Left forelimb (tissue), 1 donor: ENCODE data around the gene KSR2.
"Not testable (repeated sequence)": the region's sequence is repeated elsewhere in the genome, so short reads cannot be mapped to it uniquely, and the experiment has no call there.

Experiments
- DNase-seq: peaks from one replicate; pipeline ENCODE4 v3.0.0-alpha.2; 2018; ENCODE audit warnings: low spot score

The KSR2 gene

DNA sequence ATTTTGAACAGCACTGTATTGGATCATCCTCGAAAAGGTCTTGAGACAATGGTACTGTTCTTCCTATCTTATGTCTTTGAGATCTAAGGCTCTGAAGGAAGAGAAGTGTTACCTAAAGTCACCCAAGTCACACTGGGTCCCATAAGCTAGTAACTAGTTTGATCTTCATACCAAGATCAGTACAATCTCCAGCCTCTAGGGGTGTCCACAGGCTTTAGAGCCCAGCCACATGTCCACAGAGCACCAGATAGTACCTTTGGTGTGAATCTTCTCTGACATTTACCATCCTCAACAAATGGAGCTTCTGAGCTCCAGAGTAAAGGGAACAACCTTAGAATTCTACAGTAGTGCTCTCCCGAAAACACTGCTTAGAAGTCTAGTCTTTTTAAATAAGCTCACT lies 78.7 kb downstream of the KSR2 start:
- no peak for DNase-seq

DNA sequence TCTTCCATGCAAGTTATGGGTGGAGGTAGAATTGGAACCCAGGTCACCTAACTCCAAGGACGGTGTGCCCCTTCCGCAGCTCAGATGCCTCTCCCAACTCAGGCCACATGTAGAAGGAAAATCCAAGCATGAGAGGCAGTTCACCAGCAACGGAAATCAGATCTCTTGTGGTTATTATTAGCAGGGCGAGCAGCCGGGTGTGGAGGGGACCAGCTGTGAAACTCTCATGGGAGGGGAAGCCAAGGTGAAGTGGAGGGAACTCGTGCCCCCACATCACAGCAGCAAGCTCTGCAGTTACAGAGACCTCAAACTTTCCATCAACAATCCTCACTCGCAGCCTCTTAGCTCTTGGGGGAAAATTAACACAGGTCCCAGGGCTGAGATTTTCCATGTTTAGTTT lies 79.7 kb downstream of the KSR2 start:
- no peak for DNase-seq

DNA sequence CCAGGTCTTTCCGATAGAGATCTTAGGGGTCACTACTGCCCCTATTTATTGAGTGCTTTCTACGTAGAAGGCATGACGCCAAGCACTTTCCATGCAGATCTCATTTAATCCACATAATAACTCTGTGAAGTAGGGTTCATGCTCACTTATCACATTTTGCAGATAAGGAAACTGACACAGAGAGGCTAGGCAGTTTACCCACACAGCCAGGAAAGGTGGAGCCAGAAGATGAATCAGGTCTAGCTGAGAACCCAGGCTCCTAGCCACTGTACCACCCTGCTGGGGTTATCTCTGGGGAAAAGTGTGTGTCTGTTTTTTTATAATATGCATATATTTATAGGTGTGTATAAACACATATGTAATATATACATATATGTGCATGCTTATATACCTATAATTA lies 83.6 kb downstream of the KSR2 start:
- no peak for DNase-seq

DNA sequence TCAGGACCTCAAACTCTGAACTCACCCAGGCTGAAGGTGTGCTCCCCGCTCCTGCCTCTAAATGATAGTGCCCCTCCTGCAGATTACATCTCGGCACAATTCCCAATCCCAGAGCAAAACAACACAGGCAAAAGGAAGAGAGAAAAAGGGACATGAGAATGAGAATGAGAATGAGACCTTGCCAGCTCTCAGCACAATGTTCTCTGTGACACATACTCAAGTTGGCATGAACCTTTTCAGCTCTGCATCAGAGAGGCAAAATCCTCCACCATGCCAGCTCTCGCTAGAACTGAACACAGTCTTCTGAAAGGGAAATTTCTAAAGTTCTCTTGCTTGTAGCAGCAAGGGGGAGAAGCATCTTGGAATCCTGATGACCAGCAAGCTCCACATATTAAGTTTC lies 84.6 kb downstream of the KSR2 start:
- no peak for DNase-seq

DNA sequence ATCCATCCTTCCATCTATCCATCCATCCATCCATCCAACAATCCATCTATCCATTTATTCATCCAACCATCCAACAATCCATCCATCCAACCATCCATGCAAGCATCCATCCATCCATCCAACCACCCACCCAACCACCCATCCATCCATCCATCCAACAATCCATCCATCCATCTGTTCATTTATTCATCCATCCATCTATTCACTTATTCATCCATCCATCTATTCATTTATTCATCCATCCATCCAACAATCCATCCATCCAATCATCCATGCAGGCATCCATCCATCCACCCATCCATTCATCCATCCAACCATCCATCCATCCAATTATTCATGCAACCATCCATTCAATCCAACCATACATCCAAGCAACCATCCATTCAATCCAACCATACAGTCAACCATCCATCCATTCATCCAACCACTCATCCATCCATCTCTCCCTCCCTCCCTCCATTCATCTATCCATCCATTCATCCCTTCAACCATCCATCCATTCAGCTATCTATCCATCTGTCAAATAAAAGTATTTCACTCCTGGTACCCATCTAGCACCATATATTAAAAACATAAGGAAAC lies 86.1 kb downstream of the KSR2 start:
- DNase-seq, result no peak

DNA sequence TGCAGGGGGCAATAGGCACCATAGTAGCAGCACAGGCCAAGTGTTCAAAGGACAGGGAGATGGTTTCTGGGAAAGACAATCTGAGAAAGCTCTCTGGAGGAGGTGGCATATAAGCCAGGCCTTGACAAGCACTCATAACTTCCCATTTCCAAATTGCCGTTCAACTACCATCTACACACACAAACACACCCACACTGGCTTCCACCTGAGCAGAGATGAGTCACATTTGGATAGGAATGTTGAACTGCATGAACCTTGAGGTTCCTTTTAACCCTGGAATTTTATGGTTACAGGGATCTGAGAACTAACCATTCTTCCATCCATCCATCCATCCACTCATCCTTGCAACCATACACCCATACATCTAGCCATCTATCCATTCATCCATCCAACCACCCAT lies 86.6 kb downstream of the KSR2 start:
- no peak for DNase-seq

DNA sequence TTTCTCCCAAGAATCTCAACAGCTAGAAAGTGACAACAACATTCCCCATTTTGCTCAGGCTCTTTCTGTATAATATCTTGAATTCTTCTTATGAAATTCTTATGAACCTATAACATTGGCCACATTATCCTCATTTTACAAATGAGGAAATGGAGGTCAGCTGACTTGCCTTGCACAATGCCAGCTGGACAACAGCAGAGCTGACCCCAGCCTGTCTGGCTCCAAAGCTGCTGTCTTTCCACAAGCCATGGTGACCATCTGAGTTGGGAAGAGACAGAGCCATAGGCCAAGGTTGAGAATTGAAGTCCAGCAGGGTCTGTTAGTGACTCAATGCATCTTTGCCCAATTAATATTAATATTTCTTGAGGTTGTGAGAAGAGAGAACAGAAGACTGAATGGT lies 87.3 kb downstream of the KSR2 start:
- no peak for DNase-seq

DNA sequence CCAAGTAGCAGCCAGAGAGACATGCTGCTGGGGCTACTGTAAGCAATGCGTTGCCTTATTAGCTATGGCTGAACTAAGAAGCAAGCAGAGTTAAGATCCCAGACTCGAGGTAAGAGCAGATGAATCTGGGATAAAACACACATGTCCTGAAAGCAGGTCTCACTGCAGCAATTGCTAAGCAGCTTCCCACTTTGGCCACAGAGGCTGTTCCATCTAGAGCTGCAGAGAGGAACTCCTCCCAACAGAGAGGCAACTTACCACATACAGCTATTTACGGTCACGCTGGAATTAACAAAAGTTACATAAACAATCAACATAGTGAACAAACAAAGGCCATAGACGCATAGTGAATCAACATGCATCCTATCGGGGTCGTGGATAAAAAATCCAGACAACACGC lies 90.2 kb downstream of the KSR2 start:
- DNase-seq, result no peak

DNA sequence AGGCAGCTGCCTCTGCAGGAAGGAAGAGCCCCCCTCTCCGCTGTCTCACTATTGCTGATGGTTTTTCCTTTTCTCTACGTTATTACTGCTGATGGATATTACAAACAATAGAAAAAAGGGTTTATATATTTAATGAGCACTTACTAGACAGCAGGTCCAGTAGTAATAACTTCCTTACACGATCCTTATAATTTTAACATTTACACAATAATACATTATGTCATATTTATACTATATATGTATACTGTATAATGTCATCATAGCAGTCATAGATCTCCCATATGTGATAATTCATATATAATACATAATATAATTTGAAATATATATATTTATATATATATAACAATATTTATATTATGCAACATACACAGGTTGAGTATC lies 92.4 kb downstream of the KSR2 start:
- no peak for DNase-seq

DNA sequence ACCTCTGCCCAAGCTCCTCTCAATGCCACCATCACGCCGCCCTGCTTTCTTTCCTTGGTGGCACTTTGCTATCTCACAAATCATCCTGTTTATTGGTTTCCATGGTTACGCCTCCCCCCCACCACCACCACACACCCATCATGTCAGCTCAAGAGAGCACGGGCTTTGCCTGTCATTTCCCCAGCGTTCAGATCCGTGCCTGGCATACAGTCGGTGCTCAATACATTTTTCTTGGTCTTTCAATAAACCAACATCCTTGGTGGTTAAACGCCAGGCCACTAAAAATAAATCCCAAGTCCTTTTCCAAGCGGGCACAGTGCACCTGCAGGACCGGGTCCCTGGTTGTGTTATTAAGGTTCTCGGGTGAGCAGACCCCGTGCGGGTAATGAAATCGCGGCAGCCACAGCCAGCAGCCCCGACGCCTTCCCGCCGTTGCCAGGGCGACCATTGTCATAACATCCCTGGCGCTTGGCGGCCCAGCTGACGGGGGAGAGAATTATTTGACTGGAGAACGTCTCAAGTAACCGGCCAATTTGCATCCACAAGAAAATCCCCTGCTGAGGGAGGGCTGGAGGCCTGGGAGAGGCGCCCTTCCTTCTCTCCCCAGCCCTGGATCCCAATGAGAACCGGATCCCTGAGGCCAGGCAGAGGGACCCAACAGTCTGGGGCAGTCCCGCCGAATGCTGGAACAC lies 92.9 kb downstream of the KSR2 start:
- no peak for DNase-seq

DNA sequence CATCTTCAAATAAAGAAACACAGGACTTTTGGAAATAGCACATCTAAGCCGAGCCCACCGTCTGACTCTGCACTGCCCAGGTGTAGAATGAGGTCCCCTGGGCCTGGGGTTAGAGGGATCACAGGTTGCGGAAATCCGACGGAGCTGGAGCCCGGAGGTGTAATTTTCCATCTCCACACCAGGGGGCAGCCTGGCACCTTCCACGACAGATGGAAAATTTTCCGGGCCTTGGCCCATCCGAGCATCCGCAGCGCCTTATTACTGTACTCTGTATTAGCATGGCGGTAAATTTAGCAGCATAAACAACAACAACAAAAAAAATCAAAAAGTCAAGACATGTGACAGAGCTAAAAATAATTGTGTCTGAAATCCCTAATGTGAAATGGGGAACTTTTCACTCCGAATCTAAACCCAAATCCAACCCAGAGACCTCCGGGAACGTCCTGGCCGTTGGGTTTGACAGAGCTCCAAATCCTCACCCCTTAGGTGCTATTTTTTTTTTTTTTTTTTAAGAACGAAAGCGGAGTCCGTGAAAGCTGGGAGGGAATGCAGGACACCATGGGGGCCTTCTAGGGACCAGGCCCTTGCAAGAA lies 93.9 kb downstream of the KSR2 start:
- peak; percentile 77 for DNase-seq

DNA sequence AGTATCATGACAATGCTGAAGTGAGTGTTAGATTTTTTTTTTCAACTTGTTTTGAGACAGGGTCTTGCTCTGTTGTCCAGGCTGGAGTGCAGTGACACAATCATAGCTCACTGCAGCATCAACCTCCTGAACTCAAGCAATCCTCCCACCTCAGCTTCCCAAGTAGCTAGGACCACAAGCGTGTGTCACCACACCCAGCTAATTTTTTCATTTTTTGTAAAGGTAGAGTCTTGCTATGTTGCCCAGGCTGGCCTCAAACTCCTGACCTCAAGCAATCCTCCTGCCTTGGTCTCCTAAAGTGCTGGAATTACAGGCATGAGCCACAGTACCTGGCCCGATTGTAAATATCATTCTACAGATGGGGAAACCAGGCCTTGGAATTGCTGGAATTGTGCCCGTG lies 94.6 kb downstream of the KSR2 start:
- not testable (repeated sequence) for DNase-seq

DNA sequence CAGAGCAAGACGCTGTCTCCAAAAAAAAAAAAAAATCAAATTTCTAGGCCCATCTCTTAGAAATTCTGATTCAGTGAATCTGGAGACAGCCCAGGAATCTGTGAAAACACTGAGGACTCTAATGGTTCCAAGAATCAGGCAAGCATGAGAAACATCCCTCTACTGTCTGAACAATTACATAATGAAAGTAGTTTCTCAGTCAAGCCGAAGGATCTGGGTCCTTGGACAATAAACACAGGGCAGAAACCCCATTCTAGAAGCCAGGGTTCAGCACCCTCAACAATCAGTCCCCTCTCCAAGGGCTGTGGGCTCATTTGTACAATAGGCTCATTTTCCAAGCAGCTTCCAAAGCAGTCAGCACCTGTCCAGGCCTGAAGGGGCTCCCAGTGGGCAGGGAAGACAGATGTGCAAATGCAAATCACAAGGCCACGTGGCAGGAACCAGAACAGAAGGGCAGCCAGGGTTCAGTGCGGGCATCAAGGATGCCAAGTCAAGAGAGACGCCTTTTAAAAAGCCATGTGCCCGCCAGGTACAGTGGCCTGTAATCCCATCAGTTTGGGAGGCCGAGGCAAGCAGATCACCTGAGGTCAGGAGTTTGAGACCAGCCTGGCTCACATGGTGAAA lies 96.1 kb downstream of the KSR2 start:
- no peak for DNase-seq

DNA sequence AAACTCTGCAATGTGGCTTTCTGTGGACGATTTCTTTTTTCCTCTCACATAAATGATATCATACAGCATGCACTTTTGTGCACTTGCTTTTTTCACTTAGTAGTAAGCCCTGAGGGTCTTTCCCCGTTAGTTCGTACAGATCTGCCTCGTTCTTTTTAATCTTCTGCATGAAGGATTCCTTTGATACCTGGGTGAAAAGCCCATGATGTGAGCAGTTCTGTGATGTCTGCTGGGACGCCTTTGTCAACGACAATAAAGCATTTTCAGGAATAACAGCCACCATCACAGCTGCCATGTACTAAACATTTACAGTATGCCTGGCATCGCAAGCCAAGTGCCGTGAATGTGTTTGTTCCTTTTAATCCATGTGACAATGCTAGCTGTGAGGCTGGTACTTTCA lies 99.2 kb downstream of the KSR2 start:
- DNase-seq, result no peak

DNA sequence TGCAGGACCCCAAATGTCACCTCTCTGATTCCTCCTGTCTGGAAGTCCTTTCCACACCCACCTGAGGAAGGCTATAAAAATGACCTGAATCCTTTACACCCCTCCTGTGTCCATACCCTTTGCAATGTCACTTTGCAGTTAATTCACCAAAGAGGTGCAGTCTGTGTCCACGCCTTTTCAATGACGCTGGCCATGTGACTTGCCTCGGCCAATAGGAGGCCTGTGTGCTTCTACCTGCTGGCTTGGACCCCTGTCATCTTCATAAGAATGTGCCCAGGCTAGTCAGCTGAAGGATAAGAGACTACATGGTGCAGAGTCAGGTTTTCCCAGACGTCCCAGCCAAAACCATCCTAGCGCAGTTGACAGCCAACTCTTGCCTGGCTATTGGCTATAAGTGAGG lies 101.4 kb downstream of the KSR2 start:
- DNase-seq, result no peak

DNA sequence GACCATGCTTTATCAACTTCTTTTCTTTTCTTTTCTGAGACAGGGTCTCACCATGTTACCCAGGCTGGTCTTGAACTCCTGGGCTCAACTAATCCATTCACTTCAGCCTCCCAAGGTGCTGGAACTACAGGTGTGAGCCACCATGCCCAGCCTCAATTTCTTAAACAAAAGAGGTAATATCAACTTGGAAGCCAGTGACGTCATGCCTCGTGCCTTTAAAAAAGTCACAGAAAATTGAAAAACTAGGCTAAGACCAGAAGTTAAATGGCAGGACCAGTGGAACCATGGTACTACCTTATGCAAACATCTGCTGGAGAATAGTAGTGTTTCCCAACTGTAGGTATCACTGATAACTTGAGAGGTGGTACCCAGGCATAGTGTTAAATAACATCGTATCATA lies 103.3 kb downstream of the KSR2 start:
- DNase-seq, result no peak

DNA sequence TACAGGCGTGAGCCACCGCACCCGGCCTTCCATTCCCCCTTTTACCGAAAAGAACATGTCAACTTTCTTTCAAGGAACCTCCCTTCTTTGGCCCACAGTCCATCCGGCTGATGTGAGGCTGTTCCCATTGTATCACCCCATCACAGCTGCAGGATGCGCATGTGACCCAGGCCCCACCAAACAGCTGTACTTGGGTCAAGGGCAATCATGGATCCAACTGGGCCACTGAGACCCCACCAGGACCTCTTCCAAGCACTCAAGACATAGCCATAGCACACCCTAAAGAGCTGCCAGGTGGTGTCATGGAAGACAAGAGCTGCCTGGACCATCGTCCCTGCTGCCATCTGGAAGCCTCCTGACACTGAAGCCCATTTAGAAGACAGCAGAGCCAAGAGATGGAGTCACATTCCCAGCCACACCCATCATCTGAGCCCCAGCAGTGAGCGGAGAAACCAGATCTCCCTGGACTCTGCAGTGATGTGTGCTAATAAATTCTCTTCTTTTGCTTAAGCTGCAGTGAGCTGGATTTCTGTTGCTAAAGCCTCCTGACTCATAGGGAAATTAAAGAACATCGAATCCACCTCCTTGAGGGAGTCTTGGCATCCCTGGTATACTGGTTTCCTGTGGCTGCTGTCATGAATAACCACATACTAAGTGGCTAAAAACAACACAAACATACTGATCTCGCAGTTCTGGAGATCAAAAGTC lies 105.6 kb downstream of the KSR2 start:
- DNase-seq, result no peak

DNA sequence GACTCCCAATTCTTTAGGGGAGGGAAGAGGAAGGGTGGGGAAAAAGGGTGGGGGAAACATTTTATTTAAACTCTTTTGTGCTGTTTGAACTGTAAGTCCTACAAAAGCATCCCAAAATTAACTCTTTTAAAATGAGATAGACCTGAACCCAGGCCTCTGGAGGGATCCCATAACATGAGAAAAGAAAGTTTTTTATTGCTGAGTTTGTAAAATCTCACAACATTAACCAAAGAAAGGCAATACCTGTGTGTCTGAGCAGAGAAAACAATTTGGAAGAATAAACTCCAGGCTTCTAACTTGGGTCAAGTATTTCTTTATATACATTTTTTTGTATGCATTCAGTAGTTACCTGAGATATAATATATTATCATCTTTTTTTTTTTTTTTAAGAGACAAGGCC lies 107.1 kb downstream of the KSR2 start:
- no peak for DNase-seq

DNA sequence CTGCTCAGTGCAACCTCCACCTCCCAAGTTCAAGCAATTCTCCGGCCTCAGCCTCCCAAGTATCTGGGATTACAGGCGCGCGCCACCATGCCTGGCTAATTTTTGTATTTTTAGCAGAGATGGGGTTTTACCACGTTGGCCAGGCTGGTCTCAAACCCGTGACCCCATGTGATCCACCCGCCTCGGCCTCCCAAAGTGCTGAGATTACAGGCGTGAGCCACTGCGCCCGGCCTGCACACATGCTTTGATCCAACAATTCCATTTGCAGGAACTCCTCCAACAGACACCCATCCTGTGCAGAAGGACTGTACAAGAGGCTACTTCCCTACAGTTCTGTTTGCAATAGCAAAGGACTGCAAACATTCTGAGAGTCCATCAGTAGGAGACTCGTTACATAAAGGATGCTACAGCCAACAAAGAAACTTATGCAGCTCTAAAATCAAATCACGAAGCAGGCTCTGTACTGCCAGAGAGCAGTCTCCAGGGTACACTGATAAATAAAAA lies 108.0 kb downstream of the KSR2 start:
- not testable (repeated sequence) for DNase-seq

DNA sequence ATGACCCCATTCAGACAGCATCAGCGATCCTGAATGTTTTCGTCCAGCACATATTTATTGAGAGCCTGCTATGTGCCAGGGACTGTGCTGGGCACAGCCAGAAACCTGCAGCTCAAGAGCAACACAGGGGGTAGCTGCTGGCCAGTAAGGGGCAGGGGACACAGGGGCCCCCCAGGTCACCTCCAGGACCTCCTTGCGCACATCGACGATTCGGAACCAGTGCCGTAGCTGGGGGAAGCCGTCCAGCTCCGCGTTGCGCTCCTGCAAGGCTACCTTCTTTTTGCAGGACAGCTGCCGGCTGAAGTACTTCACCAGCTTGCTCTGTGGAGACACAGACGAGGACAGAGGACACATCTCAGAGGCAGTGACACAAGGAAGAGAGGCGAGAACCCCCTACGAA lies 108.7 kb downstream of the KSR2 start:
- no peak for DNase-seq

DNA sequence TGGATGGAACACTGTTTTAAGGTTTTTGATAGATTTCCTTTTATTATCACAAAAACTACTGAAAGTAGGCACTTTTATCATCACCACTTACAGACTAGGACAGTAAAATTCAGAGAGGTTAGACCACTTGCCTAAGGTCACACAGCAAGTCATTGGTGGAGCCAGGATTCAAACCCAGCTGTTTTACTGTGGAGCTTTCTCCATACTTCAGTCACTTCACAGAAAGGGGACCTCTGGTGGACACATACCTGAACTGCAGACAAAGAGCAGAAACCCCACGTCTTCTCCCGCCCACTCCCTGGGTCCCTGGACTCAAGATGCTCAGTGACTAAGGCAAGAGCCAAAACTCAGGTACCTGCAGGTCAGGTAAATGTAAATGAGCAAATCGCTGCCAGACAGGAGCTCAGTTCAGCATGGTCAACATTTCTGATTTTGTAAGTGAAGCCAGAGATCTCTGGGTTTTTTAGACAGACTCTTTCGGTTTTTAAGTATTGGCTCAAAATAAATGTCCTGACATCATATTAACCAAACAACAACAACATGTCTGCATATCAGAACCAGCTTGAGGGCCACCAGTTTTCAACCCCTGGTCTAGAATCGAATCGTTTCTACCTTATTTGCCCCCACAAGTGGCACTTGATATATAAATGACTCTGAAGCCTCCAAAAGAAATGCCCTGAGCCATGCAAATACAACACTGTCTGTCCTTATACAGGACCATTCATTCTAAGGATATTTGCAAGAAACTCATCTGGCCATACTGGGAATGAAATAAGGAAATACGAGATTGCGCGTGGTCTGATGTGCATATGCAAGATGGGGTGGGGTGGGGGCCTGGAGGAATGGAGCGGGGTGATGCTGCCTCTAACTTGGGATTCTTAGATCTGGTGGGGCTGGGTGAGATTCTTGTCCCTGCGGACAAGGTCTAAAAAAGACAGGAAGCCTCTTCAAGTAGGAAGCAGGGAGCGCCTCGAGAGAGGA lies 110.9 kb downstream of the KSR2 start:
- no peak for DNase-seq
